HepG2 (cell line): ENCODE data around the gene GATC. TPM values are rescaled to one million over a fixed set of nuclear protein-coding genes. Genes with fewer than 3 reads are reported as not detected.

Source experiments
- ASH2L ChIP-seq: fragments of 300-600, 200-600 bp; sonication (generic); IDR thresholded peaks from 2 replicates; pipeline ENCODE4 v1.7.0; 2017; ENCODE audit warnings: low read depth, mild to moderate bottlenecking, moderate library complexity, mixed read lengths, low read length; ENCODE audit not compliant: insufficient read length
- CEBPB ChIP-seq: IDR thresholded peaks from 2 replicates; pipeline ENCODE4 v1.6.1; 2011; ENCODE audit warnings: low read depth, low read length, improper control_type of control experiment, borderline replicate concordance
- DR1 ChIP-seq: sonication (generic); formaldehyde crosslinking; IDR thresholded peaks from 2 replicates; pipeline ENCODE4 v1.8.0; 2021; ENCODE audit warnings: mild to moderate bottlenecking, missing genetic modification reagents, inconsistent platforms
- ETV6 ChIP-seq: sonication (generic); formaldehyde crosslinking; conservative IDR thresholded peaks from 2 replicates; pipeline ENCODE4 v1.4.0; 2020; ENCODE audit warnings: missing genetic modification reagents
- FOSL1 ChIP-seq: sonication (generic); formaldehyde crosslinking; IDR thresholded peaks from 2 replicates; pipeline ENCODE4 v1.9.0; 2021; ENCODE audit warnings: missing genetic modification reagents, borderline replicate concordance
- HMGXB4 ChIP-seq, 2 experiments: sonication (generic) in 1 of 2; formaldehyde crosslinking in 1 of 2; IDR thresholded peaks; 2 replicates each; pipeline versions ENCODE4 v1.4.0 to v1.6.1; 2018 to 2020; ENCODE audit warnings: missing genetic modification reagents in 2 of 2, borderline replicate concordance in 1 of 2, low read depth in 1 of 2, mild to moderate bottlenecking in 1 of 2, missing biosample characterization in 1 of 2
- MLLT10 ChIP-seq: sonication (generic); formaldehyde crosslinking; IDR thresholded peaks from 2 replicates; pipeline ENCODE4 v1.4.0; 2020; ENCODE audit warnings: missing genetic modification reagents
- MTA1 ChIP-seq: sonication (generic); formaldehyde crosslinking; IDR thresholded peaks from 2 replicates; pipeline ENCODE4 v1.4.0; 2020; ENCODE audit warnings: missing genetic modification reagents, mild to moderate bottlenecking, borderline replicate concordance
- PHF5A ChIP-seq: IDR thresholded peaks from one replicate; pipeline ENCODE4 v1.6.1; 2018; ENCODE audit warnings: low read depth, missing genetic modification reagents; ENCODE audit not compliant: unreplicated experiment
- REL ChIP-seq: sonication (generic); formaldehyde crosslinking; conservative IDR thresholded peaks from 2 replicates; pipeline ENCODE4 v1.8.0; 2022; ENCODE audit warnings: mild to moderate bottlenecking, missing genetic modification reagents, moderate library complexity
- SOX13 ChIP-seq, 3 experiments: fragments of 450-650 bp in 1 of 3; sonication (generic) in 1 of 3; formaldehyde crosslinking in 1 of 3; IDR thresholded peaks in 2 of 3; conservative IDR thresholded peaks in 1 of 3; 2 replicates each; pipeline versions ENCODE4 v1.5.0 to v1.6.1; 2016 to 2020; ENCODE audit warnings: antibody characterized with exemption in 1 of 3, mild to moderate bottlenecking in 1 of 3, missing compliant biosample characterization in 1 of 3, missing genetic modification reagents in 1 of 3, moderate library complexity in 1 of 3
- SUZ12 ChIP-seq: fragments of 150-350 bp; IDR thresholded peaks from 2 replicates; pipeline ENCODE4 v1.6.1; 2014; ENCODE audit warnings: low read depth, low read length
- TRAFD1 ChIP-seq: sonication (generic); formaldehyde crosslinking; IDR thresholded peaks from 2 replicates; pipeline ENCODE4 v1.5.1; 2020; ENCODE audit warnings: missing genetic modification reagents, mild to moderate bottlenecking, borderline replicate concordance
- ZBTB20 ChIP-seq: sonication (generic); formaldehyde crosslinking; IDR thresholded peaks from 2 replicates; pipeline ENCODE4 v1.8.1; 2023; ENCODE audit warnings: missing genetic modification reagents, low read depth, mild to moderate bottlenecking, borderline replicate concordance
- ZBTB42 ChIP-seq: sonication (generic); formaldehyde crosslinking; IDR thresholded peaks from 2 replicates; pipeline ENCODE4 v1.5.0; 2020; ENCODE audit warnings: mild to moderate bottlenecking, missing genetic modification reagents
- ZNF143 ChIP-seq: sonication (generic); formaldehyde crosslinking; IDR thresholded peaks from 2 replicates; pipeline ENCODE4 v1.4.0; 2020; ENCODE audit warnings: missing genetic modification reagents
- ZNF589 ChIP-seq: sonication (generic); formaldehyde crosslinking; conservative IDR thresholded peaks from 2 replicates; pipeline ENCODE4 v1.8.0; 2022; ENCODE audit warnings: mild to moderate bottlenecking, moderate library complexity, missing genetic modification reagents
- ZNF710 ChIP-seq: sonication (generic); formaldehyde crosslinking; IDR thresholded peaks from 2 replicates; pipeline ENCODE4 v1.5.0; 2020; ENCODE audit warnings: mild to moderate bottlenecking, missing genetic modification reagents, borderline replicate concordance
- ZNF749 ChIP-seq: sonication (generic); formaldehyde crosslinking; IDR thresholded peaks from 2 replicates; pipeline ENCODE4 v1.8.0; 2022; ENCODE audit warnings: mild to moderate bottlenecking, missing genetic modification reagents, moderate library complexity, borderline replicate concordance
- ZNF776 ChIP-seq: sonication (generic); formaldehyde crosslinking; IDR thresholded peaks from 2 replicates; pipeline ENCODE4 v1.4.0; 2020; ENCODE audit warnings: mild to moderate bottlenecking, missing genetic modification reagents
- ZNF850 ChIP-seq: sonication (generic); formaldehyde crosslinking; conservative IDR thresholded peaks from 2 replicates; pipeline ENCODE4 v1.9.0; 2021; ENCODE audit warnings: mild to moderate bottlenecking, missing genetic modification reagents
- ZSCAN22 ChIP-seq: sonication (generic); formaldehyde crosslinking; IDR thresholded peaks from 2 replicates; pipeline ENCODE4 v1.4.0; 2020; ENCODE audit warnings: mild to moderate bottlenecking, missing genetic modification reagents
- polyA plus RNA-seq, 8 experiments: library from polyadenylated mRNA; depleted of rRNA in 3 of 8; stranded (reverse) in 7 of 8; unstranded in 1 of 8; fragments of >200 nt; fragmentation: Illumina TruSeq in 4 of 8; extraction: Trizol in 4 of 8; gene quantifications; 2 replicates each; pipeline versions ENCODE4 v1.2.1 to v1.2.3, GENCODE V29; 2011 to 2016; ENCODE audit warnings: low read depth in 4 of 8, missing spikeins in 1 of 8, mixed read lengths in 1 of 8; ENCODE audit not compliant: insufficient read depth in 1 of 8
- total RNA-seq, 5 experiments: library from RNA; depleted of rRNA; stranded (reverse); fragments of >200 nt; fragmentation: Illumina TruSeq; extraction: Trizol; gene quantifications; 2 replicates each; pipeline ENCODE4 v1.2.3, GENCODE V29; 2016; ENCODE audit warnings: low read depth in 1 of 5

The GATC gene
- total and polyA plus RNA-seq, 2 of the 13 experiments (the other 11 are each of a cell fraction or from before 2014, with no cell fraction given): 17.7 to 29.7 TPM

- peak; percentile 92; the same call in 1 of the 2 replicates for TF ChIP-seq MTA1
- TF ChIP-seq ZNF710 (CRISPR knock-in tag): peak; percentile 75
- peak; percentile 97 for TF ChIP-seq ASH2L
- TF ChIP-seq ZNF776 (CRISPR knock-in tag): peak; percentile 92
- peak; percentile 13; the same call in 1 of the 2 replicates for TF ChIP-seq CEBPB
- TF ChIP-seq ZSCAN22 (CRISPR knock-in tag): no peak; the same call in 1 of the 2 replicates
- TF ChIP-seq ZNF589: 0 out of 2 replicates have a peak, but pooled peaks have one; percentile 57
- 0 out of 2 replicates have a peak, but pooled peaks have one; percentile 33 for TF ChIP-seq ZBTB42
- 0 out of 2 replicates have a peak, but pooled peaks have one; percentile 55 for TF ChIP-seq ETV6
- TF ChIP-seq ZNF143 (CRISPR knock-in tag): peak; percentile 61
- no peak for TF ChIP-seq FOSL1
- TF ChIP-seq REL: 0 out of 2 replicates have a peak, but pooled peaks have one; percentile 64
- no peak for TF ChIP-seq ZBTB20 (CRISPR knock-in tag)
- peak; percentile 96 to 98 for TF ChIP-seq HMGXB4 (CRISPR knock-in tag; IDR thresholded peaks at IDR 0.05; ENCODE audit: borderline replicate concordance in 1 of 2, low read depth in 1 of 2)
- 0 out of 2 replicates have a peak, but pooled peaks have one; percentile 37 for TF ChIP-seq SOX13 (IDR thresholded peaks at IDR 0.05)
- peak in 1 of 2 experiments; percentile 58; a peak in 2 of 4 replicates for TF ChIP-seq SOX13 (CRISPR knock-in tag; conservative IDR thresholded peaks at IDR 0.05 in 1 of 2, IDR thresholded peaks at IDR 0.05 in 1 of 2)
- TF ChIP-seq SUZ12: no peak
- TF ChIP-seq DR1 (CRISPR knock-in tag): peak; percentile 65
- no peak for TF ChIP-seq PHF5A (CRISPR knock-in tag)
- no peak for TF ChIP-seq TRAFD1
- TF ChIP-seq MLLT10 (CRISPR knock-in tag): no peak
- TF ChIP-seq ZNF850 (CRISPR knock-in tag): no peak
- peak; percentile 52; the same call in 1 of the 2 replicates for TF ChIP-seq ZNF749 (CRISPR knock-in tag)
These were observed at the start of gene GATC, which contains the start of gene TRIAP1 (continued) for GRCh38 chr12:120445911-120446843.
